Hematopoietic multipotent progenitor cell treated with erythropoietin and hydrocortisone succinate and interleukin-3 and kit ligand, for 4 days (in vitro differentiated cells): ENCODE data around the gene PLAAT5.
"Not testable (repeated sequence)": the region's sequence is repeated elsewhere in the genome, so short reads cannot be mapped to it uniquely, and the experiment has no call there.

Source experiments
- DNase-seq: peaks from one replicate; pipeline ENCODE4 v3.0.0-alpha.2; 2015

Gene PLAAT5

GRCh38 chr11:63476618-63477017, 14.3 kb downstream of the PLAAT5 start:
- DNase-seq: no peak

- DNase-seq: no peak
Measured at GRCh38 chr11:63472372-63472771, 18.6 kb downstream of the PLAAT5 start.

DNA sequence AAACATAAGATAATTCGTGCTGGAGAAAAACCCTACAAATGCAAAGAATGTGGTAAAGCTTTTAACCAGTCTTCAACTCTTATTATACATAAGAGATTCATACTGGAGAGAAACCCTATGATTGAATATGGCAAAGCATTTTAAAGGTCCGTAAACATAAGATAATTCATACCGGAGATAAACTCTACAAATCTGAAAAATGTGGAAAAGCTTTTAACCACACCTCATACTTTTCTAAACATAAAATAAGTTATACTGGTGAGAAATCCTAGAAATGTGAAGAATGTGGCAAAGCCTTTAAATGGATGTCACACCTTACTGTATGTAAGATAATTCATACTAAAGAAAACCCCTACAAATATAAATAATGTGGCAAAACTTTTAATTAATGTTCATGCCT, 20.7 kb downstream of the PLAAT5 start:
- no peak for DNase-seq

GRCh38 chr11:63462137-63462536, 28.8 kb downstream of the PLAAT5 start:
- DNase-seq: no peak

GRCh38 chr11:63459586-63459985, 31.4 kb downstream of the PLAAT5 start:
- DNase-seq: no peak

GRCh38 chr11:63448646-63449045, 42.3 kb downstream of the PLAAT5 start:
- no peak for DNase-seq

GRCh38 chr11:63445720-63446119, 45.2 kb downstream of the PLAAT5 start:
- no peak for DNase-seq

DNA sequence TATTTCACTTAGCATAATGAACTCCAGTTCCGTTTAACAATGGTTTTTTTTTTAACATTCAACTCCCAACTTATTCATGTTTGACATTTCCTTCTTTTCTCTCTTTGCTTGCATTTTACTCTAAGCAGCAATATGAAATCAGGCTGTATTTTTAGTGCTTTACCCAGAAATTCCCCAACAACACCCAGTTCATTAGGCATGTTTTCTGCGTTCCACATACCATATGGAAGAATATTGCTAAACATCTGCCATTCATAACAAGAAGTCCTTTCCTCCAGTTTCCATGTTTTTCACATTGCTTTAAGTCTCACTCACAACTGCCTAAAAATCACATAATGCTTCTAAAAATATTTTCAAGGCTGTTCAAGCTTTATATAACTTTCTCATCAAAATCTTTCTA, 45.8 kb downstream of the PLAAT5 start:
- no peak for DNase-seq

- DNase-seq: no peak
Measured at GRCh38 chr11:63444160-63444559, 46.8 kb downstream of the PLAAT5 start.

DNA sequence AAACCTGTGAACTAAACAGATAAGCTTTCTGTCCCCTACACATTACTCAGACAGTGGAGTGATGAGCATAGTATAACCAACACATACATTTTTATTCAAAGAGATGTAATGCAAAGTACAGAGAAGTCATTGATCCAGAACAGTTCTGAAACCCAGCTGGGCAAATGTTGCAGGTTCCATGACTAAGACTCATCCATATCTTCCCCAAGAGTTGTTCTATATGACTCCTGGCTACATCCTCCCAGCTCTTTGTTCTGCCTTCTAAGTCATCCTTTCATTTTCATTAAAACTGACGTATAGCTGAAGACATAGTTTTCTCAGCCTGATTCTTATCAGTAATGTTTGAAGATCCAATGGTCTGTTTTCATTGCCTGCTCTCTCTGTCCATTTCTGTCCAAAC, 47.3 kb downstream of the PLAAT5 start:
- no peak for DNase-seq

- DNase-seq: not testable (repeated sequence)
Measured at GRCh38 chr11:63435831-63436230, 55.1 kb downstream of the PLAAT5 start.

GRCh38 chr11:63435351-63435750, 55.6 kb downstream of the PLAAT5 start:
- not testable (repeated sequence) for DNase-seq

GRCh38 chr11:63430731-63431130, 60.2 kb downstream of the PLAAT5 start:
- not testable (repeated sequence) for DNase-seq

- DNase-seq: peak; percentile 13
Measured at GRCh38 chr11:63427971-63428508, 62.9 kb downstream of the PLAAT5 start.

DNA sequence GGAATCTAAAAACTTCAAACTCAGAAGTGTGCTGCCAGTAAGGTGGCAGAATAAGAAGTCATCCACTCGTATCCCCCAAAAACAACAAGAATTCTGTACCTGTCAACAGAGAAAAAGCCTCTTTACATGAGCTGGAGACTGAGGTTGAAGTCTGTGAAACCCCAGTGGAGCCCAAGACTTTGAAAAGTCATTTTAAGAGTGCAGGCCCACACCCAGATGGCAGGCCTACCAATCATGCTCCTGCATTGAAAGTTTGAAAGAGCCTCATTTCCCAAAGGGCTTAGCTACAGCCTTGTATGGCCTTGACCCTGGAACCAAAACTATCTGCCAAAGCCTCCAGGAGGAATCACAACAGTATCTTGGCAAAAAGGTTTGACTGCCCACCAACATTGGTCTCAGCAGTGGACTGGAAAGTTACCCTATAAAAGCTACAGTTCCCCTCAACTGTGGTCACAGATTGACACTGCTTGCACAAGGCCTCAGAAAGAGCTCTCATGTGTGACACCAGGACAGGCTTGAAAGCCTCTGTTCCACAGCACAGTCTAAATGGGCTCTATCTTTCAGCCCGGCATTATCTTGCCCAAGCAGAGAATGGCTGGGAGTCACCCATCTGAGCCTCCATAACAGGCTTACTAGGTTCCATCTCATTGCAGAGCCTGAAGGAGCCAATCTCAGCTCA, 73.7 kb downstream of the PLAAT5 start:
- no peak for DNase-seq
